RWPE2 (cell line): ENCODE data around the gene VWF.

Experiments
- ATAC-seq: fragments of 200-7000 bp; cut with Tn5 transposase; 3 replicates; pipeline ENCODE4 v1.9.1; 2021; ENCODE audit warnings: low read depth
- DNase-seq: peaks from one replicate; pipeline ENCODE4 v3.0.0-alpha.2; 2020; ENCODE audit warnings: low spot score
- H3K27ac ChIP-seq: fragments of 450-650 bp; 2 replicates; pipeline ENCODE4 v1.5.1; 2017; ENCODE audit warnings: mild to moderate bottlenecking; ENCODE audit not compliant: poor library complexity, severe bottlenecking
- H3K27me3 ChIP-seq: fragments of 250-450 bp; sonication (Bioruptor Pico); 2 replicates; pipeline ENCODE4 v1.5.1; 2021; ENCODE audit warnings: mild to moderate bottlenecking, moderate library complexity; ENCODE audit not compliant: insufficient read depth, poor library complexity, severe bottlenecking
- H3K36me3 ChIP-seq: fragments of 250-450 bp; sonication (Bioruptor Pico); 2 replicates; pipeline ENCODE4 v1.5.1; 2020; ENCODE audit warnings: low read depth, mild to moderate bottlenecking, moderate library complexity
- H3K4me1 ChIP-seq: fragments of 250-450 bp; sonication (Bioruptor Pico); 2 replicates; pipeline ENCODE4 v1.5.1; 2021; ENCODE audit warnings: mild to moderate bottlenecking, moderate library complexity; ENCODE audit not compliant: insufficient read depth, poor library complexity, severe bottlenecking
- H3K4me3 ChIP-seq: fragments of 250-450 bp; sonication (Bioruptor Pico); 2 replicates; pipeline ENCODE4 v1.5.1; 2021; ENCODE audit warnings: mild to moderate bottlenecking, moderate library complexity; ENCODE audit not compliant: severe bottlenecking
- H3K9me3 ChIP-seq: fragments of 250-450 bp; sonication (Bioruptor Pico); 2 replicates; pipeline ENCODE4 v1.5.1; 2021; ENCODE audit warnings: mild to moderate bottlenecking, moderate library complexity; ENCODE audit not compliant: severe bottlenecking
- CTCF ChIP-seq: fragments of 450-650 bp; IDR thresholded peaks from one replicate; pipeline ENCODE4 v1.5.1; 2017; ENCODE audit warnings: mild to moderate bottlenecking, moderate library complexity; ENCODE audit not compliant: poor library complexity, severe bottlenecking

VWF gene

GRCh38 chr12:6080149-6081045 lies 44.1 kb downstream of the VWF start:
- ATAC-seq (0 out of 3 replicates have a peak, but pooled peaks have one; percentile 11), DNase-seq (no peak)

GRCh38 chr12:6078398-6079096 lies 45.9 kb downstream of the VWF start:
- ATAC-seq (no peak), DNase-seq (no peak)
- Histone ChIP-seq H3K4me3 (no peak overlapping the region), H3K4me1 (no peaks in the 10 kb centered on the region), H3K36me3 (no peaks in the 10 kb centered on the region), H3K9me3 (no peaks in the 10 kb centered on the region), H3K27me3 (no peaks in the 10 kb centered on the region), H3K27ac (no peak overlapping the region)
- no peak for TF ChIP-seq CTCF

More at GRCh38 chr12:6080149-6081045, 44.1 kb downstream of the VWF start:
- Histone ChIP-seq H3K4me1 (peaks cover 13% of the 10 kb centered on the region), H3K4me3 (no peak overlapping the region), H3K36me3 (no peaks in the 10 kb centered on the region), H3K27me3 (no peaks in the 10 kb centered on the region), H3K9me3 (no peaks in the 10 kb centered on the region), H3K27ac (no peak overlapping the region)
- no peak for TF ChIP-seq CTCF

- TF ChIP-seq CTCF: no peak
- DNase-seq (no peak), ATAC-seq (no peak)
- H3K27me3 ChIP-seq: no peaks in the 10 kb centered on the region
- H3K36me3 ChIP-seq: no peaks in the 10 kb centered on the region
- H3K9me3 ChIP-seq: no peaks in the 10 kb centered on the region
- H3K4me1 ChIP-seq: no peaks in the 10 kb centered on the region
- no peak overlapping the region for H3K4me3 ChIP-seq
- no peak overlapping the region for H3K27ac ChIP-seq
Observed at GRCh38 chr12:6077692-6078083, 46.8 kb downstream of the VWF start.

- Histone ChIP-seq H3K36me3 (no peaks in the 10 kb centered on the region), H3K27ac (no peak overlapping the region), H3K9me3 (no peaks in the 10 kb centered on the region), H3K4me3 (no peak overlapping the region), H3K4me1 (no peaks in the 10 kb centered on the region), H3K27me3 (no peaks in the 10 kb centered on the region)
- no peak for TF ChIP-seq CTCF
- ATAC-seq (no peak), DNase-seq (no peak)
Observed at GRCh38 chr12:6076776-6077691, 47.4 kb downstream of the VWF start.
